Pulmonary artery endothelial cell (primary cell): ENCODE measurements around the gene USP16. TPM values are rescaled to one million over a fixed set of nuclear protein-coding genes. Genes with fewer than 3 reads are reported as not detected.
A peak's percentile ranks its signal among the peaks of the same experiment; 100 is the strongest.
"Not testable (repeated sequence)": the region's sequence is repeated elsewhere in the genome, so short reads cannot be mapped to it uniquely, and the experiment has no call there.

ENCODE experiments used
- DNase-seq: peaks from one replicate; pipeline ENCODE4 v3.0.0-alpha.2; 2011; ENCODE audit warnings: low read depth, low spot score
- total RNA-seq: library from RNA; depleted of rRNA; stranded (reverse); fragments of >200 nt; gene quantifications from 2 replicates; pipeline ENCODE4 v1.2.3, GENCODE V29; 2014

Gene USP16
- 28.2 and 38.6 TPM in 2 replicates for total RNA-seq

DNA sequence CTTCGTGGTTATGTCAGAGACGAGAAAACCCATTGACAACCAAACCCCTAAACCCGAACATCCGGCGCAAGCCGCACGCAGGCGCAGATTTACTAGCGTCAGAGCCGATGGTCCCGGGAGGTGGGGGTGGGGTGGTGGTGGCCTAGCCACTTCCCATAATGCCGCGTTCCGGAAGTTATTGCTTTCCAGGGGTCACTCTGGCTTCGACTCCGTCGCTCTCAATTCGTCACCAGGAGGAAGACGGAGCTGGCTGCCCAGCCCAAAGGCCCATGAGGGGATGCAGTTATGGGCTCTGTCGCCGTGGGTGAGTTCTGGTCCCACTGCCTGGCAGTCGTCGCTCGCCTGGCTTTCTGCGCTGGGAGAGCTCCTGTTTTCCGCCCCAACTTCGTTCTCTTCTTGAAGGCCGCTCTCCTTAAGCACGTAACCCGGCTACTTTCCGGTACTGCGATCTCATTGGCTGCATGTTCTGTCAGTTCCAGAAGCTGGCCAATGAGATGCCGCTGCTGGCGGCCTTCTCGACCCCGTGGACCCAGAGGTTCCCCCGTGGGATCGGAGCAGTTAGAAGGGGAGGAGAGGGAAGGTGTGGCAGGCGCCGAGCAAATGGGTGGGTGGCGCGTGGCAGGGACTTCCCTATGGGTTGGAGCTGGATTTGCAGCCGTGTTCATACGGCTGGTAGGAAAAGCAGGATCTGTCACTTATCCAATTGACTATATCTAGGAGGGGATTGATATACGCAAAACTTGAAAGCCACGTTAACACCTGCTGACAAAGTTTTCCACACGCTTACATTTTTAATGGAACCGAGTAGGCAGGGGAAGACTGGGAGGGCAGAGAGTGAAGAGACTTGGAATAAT is at the start of gene USP16:
Gene USP16, plus strand, starts transcription at position 195 of the 854 bp plus-strand sequence. CDS start 3,246 bp downstream, outside the sequence.
- peak; percentile 97 for DNase-seq

DNA sequence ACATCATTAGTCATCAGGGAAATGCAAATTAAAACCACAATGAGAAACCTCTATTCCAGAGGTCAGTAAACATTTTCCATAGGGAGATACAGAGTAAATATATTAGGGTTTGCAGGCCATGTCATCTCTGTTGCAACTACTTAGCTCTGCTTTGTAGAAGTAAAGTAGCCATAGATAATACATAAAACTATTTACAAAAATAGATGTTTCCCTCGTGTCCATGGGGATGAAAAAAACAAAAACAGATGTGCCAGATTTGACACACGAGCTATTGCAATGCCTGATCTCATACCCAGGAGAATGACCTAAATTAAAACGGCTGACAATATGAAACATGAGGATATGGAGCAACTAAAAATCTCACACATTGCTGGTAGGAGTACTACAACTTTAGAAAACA is 49.1 kb upstream of the USP16 start:
- DNase-seq, result no peak

DNA sequence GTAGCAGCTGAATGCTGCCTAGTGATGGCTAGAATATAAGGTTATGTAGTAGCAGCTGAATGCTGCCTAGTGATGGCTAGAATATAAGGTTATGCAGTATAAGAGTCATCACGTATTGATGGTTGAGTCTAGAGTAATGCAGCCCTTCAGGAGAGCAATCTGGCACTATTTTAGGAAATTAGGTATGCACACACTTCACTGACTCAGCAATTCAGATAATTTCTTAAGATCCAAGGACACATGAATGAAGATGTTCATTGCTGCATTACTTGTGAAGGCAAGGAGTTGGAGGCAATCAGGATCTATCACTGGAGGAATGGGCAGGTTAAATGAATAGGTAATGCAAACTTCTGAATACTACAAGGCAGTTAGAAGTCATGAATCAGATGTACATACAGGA is 45.4 kb upstream of the USP16 start:
- DNase-seq, result no peak

DNA sequence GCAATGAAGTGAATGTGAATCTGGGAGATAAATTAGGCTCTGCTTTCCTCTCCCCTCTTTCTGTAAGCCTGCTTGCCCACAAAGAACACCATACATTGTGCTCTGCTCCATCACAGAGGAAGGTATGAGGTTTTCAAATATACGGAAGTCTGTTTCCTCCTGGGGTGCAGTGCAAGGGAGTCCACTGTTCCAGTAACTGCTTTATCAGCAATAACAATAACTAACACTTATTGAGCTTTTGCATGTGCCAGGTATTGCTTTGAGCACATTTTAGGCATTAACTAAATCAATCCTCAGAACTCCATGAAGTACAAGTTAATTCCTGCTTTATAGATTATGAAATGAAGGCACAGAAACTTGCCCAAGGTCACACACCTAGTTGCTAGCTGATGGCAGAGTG is 41.8 kb upstream of the USP16 start:
- no peak for DNase-seq

DNA sequence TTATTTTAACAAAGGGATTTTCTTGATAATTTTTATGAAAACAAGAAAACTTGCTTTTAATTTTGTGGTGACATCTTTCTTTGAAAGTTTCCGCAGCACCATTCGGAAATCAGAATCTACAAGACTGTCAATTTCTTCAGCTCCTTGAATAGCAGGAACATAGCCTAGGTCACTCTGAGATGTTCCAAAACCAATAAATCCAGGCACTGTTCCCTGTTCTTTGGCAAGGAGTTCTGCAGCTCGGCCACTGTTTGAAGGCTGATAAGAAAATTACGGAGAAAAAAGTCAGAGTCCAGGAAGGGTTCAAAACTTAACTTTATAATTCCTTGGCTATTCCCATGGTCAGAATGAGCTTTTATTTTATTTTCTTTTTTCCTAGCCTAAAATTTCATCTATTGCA is 37.8 kb upstream of the USP16 start:
- no peak for DNase-seq

DNA sequence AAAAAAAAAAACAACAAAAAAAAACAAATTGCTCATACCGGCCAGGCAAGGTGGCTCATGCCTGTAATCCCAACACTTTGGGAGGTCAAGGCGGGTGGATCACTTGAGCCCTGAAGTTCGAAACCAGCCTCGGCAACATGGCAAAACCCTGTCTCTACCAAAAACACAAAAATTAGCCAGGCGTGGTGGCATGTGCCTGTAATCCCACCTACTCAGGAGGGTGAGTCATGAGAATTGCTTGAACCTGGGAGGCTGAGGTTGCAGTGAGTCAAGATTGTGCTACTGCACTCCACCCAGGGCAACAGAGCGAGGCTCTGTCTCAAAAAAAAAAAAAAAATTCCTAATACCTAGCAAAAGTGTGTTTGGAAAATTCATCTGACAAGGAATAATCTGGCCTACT is 36.3 kb upstream of the USP16 start:
- not testable (repeated sequence) for DNase-seq

DNA sequence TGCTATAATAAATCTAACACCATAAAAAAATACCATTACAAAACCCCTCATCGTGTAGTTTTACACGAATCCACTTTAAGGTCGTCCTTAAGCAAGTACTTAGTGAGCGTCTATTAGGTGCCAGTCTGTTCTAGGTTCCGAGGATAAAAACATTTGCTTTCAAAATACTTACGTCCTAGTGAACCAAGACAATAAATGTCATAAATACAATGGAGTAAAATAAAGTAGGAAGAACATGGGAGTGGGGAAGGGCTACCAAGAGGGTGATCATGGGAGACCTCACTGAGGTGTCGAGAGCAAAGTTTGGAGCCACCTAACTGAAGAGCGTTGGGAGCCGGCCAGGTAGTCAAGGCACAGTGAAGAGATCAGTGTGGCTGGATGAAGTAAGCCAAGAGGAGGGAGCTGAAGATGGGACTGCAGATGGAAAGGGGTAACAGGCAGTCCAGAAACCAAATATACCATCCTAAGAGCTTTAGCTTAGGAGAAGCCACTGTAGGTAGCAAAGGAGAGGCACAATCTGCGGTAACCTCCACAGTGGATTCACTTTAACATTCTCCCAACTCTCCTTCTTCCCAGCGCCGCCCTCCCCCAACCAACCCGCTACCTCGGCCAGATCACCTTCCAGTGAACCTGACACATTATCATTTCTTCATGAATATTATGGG is 32.5 kb upstream of the USP16 start:
- no peak for DNase-seq

DNA sequence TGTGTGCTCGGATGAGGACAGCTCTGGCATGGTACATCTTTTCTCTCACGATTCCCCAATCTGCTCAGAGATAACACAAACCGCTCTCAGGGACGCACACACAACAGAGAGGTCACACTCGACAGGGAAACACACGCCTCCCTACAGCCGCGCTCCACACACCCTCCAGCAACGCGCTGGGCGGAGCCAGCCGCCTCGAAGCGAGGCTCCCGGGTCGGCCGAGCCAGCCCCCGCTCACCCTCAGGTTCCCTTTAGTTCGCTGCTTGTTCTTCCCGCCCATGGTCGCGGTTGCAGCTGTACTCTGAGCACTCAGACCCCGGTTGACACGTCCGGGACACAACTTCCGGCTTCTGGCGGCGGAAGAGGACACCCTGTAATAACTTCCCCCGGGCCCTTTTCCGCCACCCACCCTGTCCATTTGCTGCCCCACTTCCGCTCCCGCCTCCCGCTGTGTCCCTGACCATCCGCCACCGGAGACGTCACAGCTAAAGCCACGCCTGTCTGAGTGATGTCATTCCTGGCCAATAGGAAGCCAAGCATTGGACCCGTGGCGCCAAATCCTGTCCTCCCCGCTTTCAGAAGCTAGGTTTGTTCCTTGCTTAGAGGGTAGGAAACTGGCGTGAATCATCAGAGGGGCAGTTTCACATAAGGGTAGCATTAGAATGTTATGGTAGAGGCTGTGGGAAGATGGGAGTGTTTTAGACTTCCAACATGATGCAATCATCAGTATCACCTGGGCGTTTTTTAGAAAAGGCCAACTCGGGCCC is 31.8 kb upstream of the USP16 start, which contains the start of gene LTN1:
Gene LTN1, minus strand, starts transcription at position 352 of the 767 bp plus-strand sequence. Its CDS starts 72 bp downstream, at position 280.
- DNase-seq, result peak; percentile 98

DNA sequence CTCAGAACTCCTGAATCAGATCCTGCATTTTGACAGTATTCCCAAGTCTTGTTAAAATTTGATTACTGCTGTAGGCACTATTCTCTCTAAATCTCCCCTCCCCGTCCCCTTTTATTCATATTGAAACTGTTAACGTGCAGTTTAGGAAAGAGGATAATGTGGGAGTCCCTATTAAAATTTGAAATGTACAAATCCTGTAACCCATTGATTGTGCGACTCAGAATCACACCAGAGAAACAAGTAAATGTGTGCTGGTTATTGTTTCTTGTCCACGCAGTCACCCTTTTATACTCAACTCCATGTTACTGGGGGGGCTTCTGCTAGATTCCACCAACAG is 31.2 kb upstream of the USP16 start:
- DNase-seq, result no peak

DNA sequence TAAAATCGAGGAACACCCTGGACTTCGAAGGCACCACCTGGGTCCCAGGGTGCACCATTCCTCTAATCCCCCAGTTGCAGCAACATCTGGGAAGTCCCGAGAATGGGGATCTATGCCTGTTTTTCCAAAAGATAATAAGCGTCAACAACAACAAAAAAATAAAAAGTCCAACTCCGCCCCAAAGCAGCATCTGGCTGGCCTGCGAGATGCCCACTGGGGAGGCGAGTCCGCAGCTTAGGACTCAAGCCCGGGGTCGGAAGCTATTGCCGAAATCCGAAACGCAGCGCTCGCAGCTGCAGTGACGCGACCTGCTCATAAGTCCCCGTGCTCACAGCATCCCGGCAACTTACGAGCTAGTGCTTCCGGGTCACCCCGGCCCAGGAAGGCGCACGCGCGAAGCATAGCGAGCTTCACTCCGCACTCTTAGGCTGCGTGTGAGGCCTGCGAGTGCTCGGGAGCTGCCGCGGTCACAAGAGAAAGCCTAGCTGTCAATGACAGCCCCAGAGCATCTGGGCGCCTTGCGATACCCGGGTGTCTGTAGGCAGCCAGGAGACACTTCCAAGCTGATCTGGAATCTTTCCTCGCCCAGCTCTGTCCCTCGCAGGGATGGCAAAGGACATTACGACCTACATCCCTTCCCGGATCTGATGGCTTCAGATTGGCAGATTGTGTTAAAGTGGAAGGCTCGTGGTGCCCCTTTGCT is 21.9 kb upstream of the USP16 start:
- peak; percentile 88 for DNase-seq

DNA sequence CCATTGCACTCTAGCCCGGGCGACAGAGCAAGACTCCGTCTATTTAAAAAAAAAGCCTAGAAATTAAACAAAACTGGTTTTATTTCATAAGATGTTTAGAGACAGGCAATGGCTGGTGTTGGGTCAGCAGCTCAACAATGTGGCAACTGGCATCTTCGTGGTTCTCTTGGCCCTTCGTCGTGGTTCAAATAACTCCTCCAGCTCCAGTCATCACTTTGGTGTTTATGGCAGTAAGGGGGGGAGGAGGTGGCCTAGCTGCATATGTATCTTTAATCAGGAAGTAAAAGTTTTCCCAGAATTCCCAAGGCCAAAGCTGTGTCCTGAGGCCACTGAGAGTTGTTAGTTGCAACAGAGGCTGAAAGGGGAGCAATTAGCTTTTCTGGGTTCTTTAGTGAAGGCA is 18.8 kb upstream of the USP16 start:
- DNase-seq, result no peak

DNA sequence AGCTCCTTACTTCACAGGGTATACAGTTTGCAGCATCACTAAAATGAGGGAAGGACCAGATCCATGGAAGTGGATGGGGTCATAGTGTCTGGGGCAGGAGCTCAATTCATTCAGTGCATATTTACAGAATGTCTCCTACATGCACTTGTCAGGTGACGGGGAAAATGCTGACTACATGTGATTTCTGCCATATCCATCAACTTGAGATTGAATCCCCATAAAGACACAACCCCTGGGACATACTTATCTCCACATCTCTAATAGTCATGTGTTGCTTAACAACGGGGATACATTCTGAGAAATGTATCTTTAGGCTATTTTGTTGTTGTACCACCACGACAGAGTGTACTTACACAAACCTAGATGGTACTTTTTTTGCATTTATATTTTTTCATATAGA is 17.3 kb upstream of the USP16 start:
- no peak for DNase-seq

DNA sequence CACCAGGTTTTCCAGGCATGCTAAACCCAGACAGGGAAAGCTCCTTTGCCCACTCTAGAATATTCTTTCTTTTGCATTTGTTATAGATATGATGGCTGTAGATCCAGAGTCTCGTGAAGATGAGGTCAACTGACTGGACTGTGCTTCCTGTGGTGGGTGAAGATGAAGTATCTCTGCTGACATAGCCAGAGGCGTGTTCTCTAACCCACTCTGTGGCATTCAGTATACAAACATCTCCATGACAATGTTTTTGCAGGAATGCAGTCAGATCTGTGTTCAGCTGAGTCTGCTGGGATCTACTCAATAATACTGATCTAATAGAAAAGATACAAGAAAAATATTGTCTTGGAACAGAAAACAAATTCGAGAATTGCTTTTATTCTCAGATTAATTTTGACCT is 16.7 kb upstream of the USP16 start:
- no peak for DNase-seq

DNA sequence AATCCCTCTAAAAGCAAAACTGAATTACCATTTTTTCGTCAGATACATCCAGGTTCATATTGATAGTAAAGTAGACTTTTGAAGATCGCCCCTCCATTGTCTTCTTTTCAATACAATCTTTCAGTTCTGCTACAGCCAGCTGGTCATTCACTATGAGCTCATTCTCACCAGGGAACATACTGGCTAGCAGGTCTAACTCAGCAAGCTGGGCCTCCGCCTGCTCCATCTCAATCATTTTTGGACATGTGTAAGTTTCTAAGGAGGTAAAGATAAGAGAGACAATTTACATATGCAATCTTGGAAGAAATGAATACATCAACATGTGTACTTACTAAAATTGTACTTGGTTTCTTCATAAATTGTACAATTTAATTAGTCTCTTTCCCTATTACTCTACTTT is 16.1 kb upstream of the USP16 start:
- no peak for DNase-seq

DNA sequence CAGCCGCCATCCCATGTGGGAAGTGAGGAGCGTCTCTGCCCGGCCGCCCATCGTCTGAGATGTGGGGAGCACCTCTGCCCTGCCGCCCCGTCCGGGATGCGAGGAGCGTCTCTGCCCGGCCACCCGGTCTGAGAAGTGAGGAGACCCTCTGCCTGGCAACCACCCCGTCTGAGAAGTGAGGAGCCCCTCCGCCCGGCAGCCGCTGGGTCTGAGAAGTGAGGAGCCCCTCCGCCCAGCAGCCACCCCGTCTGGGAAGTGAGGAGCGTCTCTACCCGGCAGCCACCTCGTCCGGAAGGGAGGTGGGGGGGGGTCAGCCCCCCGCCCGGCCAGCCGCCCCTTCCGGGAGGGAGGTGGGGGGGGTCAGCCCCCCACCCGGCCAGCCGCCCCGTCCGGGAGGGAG is 13.2 kb upstream of the USP16 start:
- DNase-seq, result not testable (repeated sequence)

DNA sequence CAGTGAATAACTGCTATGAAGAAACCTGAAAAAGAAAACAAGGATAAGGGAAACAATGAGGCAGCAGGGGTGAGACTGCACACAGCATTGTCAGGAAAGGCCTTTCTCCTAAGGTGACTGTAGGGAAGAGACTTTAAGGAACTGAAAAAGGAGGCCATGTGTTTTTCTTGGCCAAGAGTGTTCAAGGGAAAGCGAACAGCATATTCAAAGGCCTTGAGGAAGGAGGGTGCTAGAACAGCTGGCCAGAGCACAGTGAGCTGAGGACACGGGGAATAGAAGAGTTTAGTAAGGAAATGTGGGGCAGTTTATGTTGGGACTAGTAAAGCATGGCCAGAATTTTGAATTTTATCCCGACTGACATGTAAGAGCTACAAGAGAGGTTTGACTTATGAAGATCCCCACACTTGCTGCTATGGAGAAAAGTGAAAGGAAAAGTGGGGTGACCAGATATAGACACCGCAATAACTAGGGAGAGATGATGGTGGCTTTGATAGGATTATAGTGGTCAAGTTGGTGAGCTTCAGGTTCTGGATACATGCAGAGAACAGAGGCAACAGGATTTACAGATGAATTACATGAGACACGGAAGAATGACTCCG is 6.7 kb upstream of the USP16 start:
- peak; percentile 41 for DNase-seq

DNA sequence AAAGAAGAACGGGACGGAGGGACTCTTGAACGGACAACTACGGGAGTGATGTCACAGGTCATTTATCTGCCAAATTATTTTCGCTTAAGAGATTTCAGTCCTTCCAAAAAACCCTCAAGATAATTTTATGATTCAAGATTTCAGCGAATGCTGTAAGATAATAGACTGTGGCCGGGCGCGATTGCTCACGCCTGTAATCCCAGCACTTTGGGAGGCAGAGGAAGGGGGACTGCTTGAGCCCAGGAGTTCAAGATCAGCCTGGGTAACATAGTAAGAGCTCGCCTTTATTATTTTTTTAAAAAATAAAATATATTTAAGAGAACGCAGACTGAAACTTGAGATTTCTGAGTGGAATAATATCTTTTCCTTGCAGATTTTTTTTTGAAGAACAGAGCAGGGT is 5.9 kb upstream of the USP16 start:
- no peak for DNase-seq

DNA sequence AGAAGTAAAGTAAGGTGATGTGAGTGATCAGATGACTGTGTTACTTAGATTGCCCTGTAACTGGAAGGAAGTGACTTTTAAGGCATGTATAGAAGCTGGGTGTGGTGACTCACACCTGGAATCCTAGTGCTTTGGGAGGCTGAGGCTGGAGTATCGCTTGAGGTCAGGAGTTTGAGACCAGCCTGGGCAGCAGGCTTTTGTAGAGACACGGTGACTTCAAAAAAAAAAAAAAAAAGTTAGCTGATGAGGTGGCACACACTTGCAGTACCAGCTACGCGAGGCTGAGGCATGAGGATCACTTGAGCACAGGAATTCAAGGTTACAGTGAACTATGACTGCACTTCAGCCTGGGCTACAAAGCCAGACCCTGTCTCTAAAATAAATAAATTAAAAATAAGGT is 2.3 kb upstream of the USP16 start:
- no peak for DNase-seq

DNA sequence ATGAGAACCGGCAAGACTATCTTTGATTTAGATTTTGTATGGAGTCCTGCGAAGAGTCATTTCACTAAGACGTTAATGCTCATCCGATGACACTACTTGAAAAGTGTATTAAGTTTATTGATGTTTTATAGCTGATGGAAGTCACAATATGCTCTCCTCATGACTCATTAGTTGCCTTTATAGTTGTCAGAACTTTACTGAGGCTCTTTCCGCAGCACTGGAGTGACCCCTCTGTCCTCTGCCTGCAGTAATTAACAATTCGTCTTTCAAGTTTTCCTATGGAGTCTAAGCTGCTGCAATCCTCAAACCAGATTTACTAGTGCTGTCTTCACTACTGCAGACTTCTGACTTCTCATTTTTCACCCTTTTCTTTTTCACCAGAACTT is 853 bp downstream of the USP16 start:
- no peak for DNase-seq

DNA sequence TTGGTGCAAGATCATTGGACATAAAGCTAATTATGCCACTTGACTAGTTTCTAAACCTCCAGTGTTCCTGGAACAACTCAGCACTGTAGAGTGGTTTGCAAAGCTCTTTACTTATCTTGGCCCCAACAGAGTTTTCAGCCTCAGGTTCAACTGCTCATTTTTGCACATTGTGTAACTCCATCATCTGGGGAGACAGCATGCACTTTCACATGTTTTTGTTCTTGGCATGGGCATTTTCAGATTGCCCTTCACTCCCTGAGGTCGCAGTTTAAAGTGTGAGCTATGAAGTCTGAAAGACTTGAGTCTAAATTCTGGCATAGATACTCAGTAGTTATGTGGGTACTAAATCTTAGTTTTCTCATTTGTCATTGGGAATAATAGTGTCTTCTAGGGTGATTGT is 5.1 kb downstream of the USP16 start:
- no peak for DNase-seq

DNA sequence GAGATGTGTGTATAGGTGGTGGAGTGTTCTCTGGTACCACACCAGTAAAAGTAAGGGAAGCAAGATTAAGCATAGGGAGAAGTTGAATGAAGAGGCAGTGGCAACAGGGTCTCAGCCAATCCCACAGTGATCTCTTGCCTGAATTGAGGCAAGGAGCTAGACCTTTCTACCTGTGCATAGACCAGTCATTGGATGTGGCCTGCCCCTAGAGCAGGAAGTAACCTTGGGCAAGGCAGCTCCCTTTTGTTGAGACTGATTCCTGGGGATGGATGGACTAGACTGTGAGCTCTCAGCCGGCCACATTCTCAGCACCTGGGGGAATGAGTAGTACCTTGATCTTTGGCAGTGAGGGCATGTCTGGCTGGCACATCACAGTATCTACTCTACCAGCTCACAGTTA is 6.4 kb downstream of the USP16 start:
- DNase-seq, result no peak
